Panc1 (cell line): Measurements from ENCODE around the gene EID2.

Source experiments
- CTCF ChIP-seq: fragments of 450-650 bp; IDR thresholded peaks from 2 replicates; pipeline ENCODE4 v1.5.1; 2017; ENCODE audit warnings: mild to moderate bottlenecking
- SIN3A ChIP-seq: IDR thresholded peaks from 2 replicates; pipeline ENCODE4 v1.6.1; 2012; ENCODE audit warnings: low read depth, mild to moderate bottlenecking, low read length, moderate library complexity, borderline replicate concordance; ENCODE audit not compliant: insufficient read depth
- TCF7L2 ChIP-seq: IDR thresholded peaks from 2 replicates; pipeline ENCODE4 v1.6.1; 2011; ENCODE audit warnings: mild to moderate bottlenecking, low read depth, low read length, inconsistent platforms

- TF ChIP-seq CTCF (no peak), TCF7L2 (no peak), SIN3A (no peak)
Measured at GRCh38 chr19:39499932-39500331, 40.0 kb downstream of the EID2 start.
